Calu3 (cell line): ENCODE data around the gene ZFC3H1. TPM values are rescaled to one million over a fixed set of nuclear protein-coding genes. Genes with fewer than 3 reads are reported as not detected.

Experiments
- BruUV-seq: library from RNA; stranded (reverse); fragments of 400-500 nt; replicated peaks from 2 replicates; lab custom pipeline; 2021; lab: Mats Ljungman, UMichigan
- CTCF ChIA-PET: fragments of 300-600 bp; sonication (Branson Sonifier 250); formaldehyde crosslinking; loops from one replicate; lab custom pipeline; 2022; ENCODE audit warnings: antibody characterized with exemption; lab: Charles Lee
- DNase-seq: peaks from one replicate; pipeline ENCODE4 v3.0.0; 2022
- H3K27ac Mint-ChIP-seq: one replicate; pipeline ENCODE4 v1.8.0; 2022; ENCODE audit warnings: mixed read lengths; ENCODE audit not compliant: unreplicated experiment
- H3K27me3 Mint-ChIP-seq: one replicate; pipeline ENCODE4 v1.8.0; 2022; ENCODE audit warnings: mixed read lengths; ENCODE audit not compliant: unreplicated experiment
- H3K36me3 Mint-ChIP-seq: one replicate; pipeline ENCODE4 v1.8.0; 2022; ENCODE audit warnings: mild to moderate bottlenecking, moderate library complexity, mixed read lengths; ENCODE audit not compliant: insufficient read depth, unreplicated experiment
- H3K4me1 Mint-ChIP-seq: one replicate; pipeline ENCODE4 v1.8.0; 2022; ENCODE audit warnings: mild to moderate bottlenecking, low read depth, mixed read lengths; ENCODE audit not compliant: unreplicated experiment
- H3K4me3 Mint-ChIP-seq: one replicate; pipeline ENCODE4 v1.8.0; 2022; ENCODE audit warnings: mild to moderate bottlenecking, low read depth, moderate library complexity, mixed read lengths; ENCODE audit not compliant: unreplicated experiment
- H3K9me3 Mint-ChIP-seq: one replicate; pipeline ENCODE4 v1.8.0; 2022; ENCODE audit warnings: low read depth, mixed read lengths; ENCODE audit not compliant: unreplicated experiment
- CTCF ChIP-seq: fragments of 200-600 bp; IDR thresholded peaks from one replicate; pipeline ENCODE4 v1.8.0; 2022; ENCODE audit warnings: antibody characterized with exemption; ENCODE audit not compliant: unreplicated experiment
- intact Hi-C: fragments of 100-400 bp; cut with micrococcal nuclease; formaldehyde crosslinking; loops from one replicate; pipeline ENCODE4 v1.10.0; 2022; ENCODE audit not compliant: unreplicated experiment
- total RNA-seq: library from RNA; stranded (reverse); gene quantifications from 2 replicates; pipeline ENCODE4 v1.2.3, GENCODE V29; 2022

Gene ZFC3H1
- total RNA-seq, 1 experiment from 2014 or later = 66.6 TPM

DNA sequence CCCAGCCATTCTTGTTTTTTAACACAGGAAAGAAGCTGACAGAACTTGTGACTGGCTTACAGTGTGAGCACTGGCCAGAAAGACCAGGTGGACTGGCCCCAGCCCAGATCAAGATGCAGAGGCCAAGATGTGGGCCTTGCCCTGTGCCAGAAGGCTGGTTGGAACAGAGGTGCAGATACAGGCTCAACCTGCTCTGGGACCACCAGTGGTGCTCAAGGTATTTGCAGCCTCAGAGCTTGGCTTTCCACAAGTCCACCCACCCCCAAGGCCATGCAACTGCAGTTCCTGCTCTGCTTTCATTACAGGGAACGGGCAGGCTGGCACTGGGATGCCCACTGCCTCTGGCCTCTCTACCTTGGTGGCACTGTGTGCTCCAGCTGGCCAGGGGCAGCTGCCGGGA lies 23.3 kb downstream of the ZFC3H1 start:
- H3K4me1 Mint-ChIP-seq = no peaks in the 10 kb centered on the region
- no peak for TF ChIP-seq CTCF
- no peaks in the 10 kb centered on the region for H3K9me3 Mint-ChIP-seq
- no peaks in the 10 kb centered on the region for H3K27me3 Mint-ChIP-seq
- intact Hi-C loops = no loop called here
- no TSS peak for BruUV-seq
- CTCF ChIA-PET = no interaction called here
- no peak overlapping the region for H3K27ac Mint-ChIP-seq
- H3K4me3 Mint-ChIP-seq = no peak overlapping the region
- peaks cover 63% of the 10 kb centered on the region for H3K36me3 Mint-ChIP-seq
- no peak for DNase-seq

- Mint-ChIP-seq H3K4me1 (no peaks in the 10 kb centered on the region), H3K4me3 (no peak overlapping the region), H3K27ac (no peak overlapping the region), H3K36me3 (peaks cover 66% of the 10 kb centered on the region), H3K27me3 (no peaks in the 10 kb centered on the region), H3K9me3 (no peaks in the 10 kb centered on the region)
- no TSS peak for BruUV-seq
- no peak for DNase-seq
- intact Hi-C loops = loop anchor here (2.0 kb wide), 1 partner anchor 107 kb away; no protein-coding TSS in a partner anchor
- TF ChIP-seq CTCF = peak; percentile 11
- CTCF ChIA-PET = no interaction called here
Observed at GRCh38 chr12:71639341-71639760, 24.3 kb downstream of the ZFC3H1 start.

DNA sequence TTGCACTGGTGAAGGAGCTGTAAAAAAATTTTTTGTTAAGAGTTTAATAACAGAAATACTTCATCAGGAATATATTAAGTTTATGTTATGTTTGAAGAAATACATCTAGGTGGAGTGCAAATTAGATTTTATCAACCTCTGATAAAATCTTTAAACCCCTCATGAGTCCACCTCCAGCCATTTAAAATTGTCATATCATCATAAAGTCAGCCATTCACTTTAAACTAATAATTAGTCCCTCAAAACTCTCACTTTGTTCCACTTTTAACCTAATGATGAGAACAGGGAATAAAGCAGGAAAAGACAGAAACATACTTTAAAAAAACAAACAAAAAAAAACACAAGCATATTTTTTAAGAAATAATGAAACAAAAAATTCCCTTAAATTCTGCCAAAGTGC lies 25.1 kb downstream of the ZFC3H1 start:
- H3K27ac Mint-ChIP-seq = no peak overlapping the region

GRCh38 chr12:71636704-71637115 lies 26.9 kb downstream of the ZFC3H1 start:
- CTCF ChIA-PET = interaction anchor here (0.5 to 1.2 kb wide), 12 partner anchors 8 to 363 kb away, joined by 3 to 26 read pairs (median 5); partner anchors contain the start of gene TMEM19
- Mint-ChIP-seq H3K4me3 (no peak overlapping the region), H3K9me3 (no peaks in the 10 kb centered on the region), H3K27me3 (no peaks in the 10 kb centered on the region), H3K36me3 (peaks cover 65% of the 10 kb centered on the region), H3K4me1 (no peaks in the 10 kb centered on the region), H3K27ac (peak overlapping the region; percentile 55)
- BruUV-seq = no TSS peak
- peak; percentile 82 for TF ChIP-seq CTCF
- intact Hi-C loops = loop anchor here (2.0 kb wide), 1 partner anchor 220 kb away; no protein-coding TSS in a partner anchor
- DNase-seq = peak; percentile 38

More for the DNA sequence above, 25.1 kb downstream of the ZFC3H1 start:
- DNase-seq = no peak
- intact Hi-C loops = loop anchor here (2.0 kb wide), 1 partner anchor 108 kb away; no protein-coding TSS in a partner anchor
- H3K4me3 Mint-ChIP-seq = no peak overlapping the region
- no TSS peak for BruUV-seq
- H3K9me3 Mint-ChIP-seq = no peaks in the 10 kb centered on the region
- peaks cover 61% of the 10 kb centered on the region for H3K36me3 Mint-ChIP-seq
- CTCF ChIA-PET = interaction anchor here (0.6 to 1.3 kb wide), 2 partner anchors 65 to 108 kb away, joined by 5 read pairs; no protein-coding TSS in a partner anchor
- no peaks in the 10 kb centered on the region for H3K4me1 Mint-ChIP-seq
- no peak for TF ChIP-seq CTCF
- no peaks in the 10 kb centered on the region for H3K27me3 Mint-ChIP-seq
